A549 (cell line): ENCODE data around the gene CD164. TPM values are rescaled to one million over a fixed set of nuclear protein-coding genes. Genes with fewer than 3 reads are reported as not detected.

Source experiments
- ATAC-seq, 2 experiments: fragments of 200-7000 bp in 1 of 2; fragments of >200 bp in 1 of 2; cut with Nextera tagmentation in 1 of 2; cut with Tn5 transposase in 1 of 2; 3 replicates each; pipeline versions ENCODE4 v1.8.0 to v1.9.1; 2018 to 2020; ENCODE audit warnings: mild to moderate bottlenecking in 1 of 2, moderate library complexity in 1 of 2
- CTCF ChIA-PET: fragments of 300-600 bp; sonication (Branson Sonifier 250); formaldehyde crosslinking; extraction: SDS; loops from one replicate; lab custom pipeline; 2021; ENCODE audit warnings: antibody characterized with exemption, inconsistent platforms; lab: Yijun Ruan, JAX
- POLR2A ChIA-PET: fragments of 350-600 bp; formaldehyde crosslinking; extraction: SDS; loops from one replicate; lab custom pipeline; 2021; ENCODE audit warnings: antibody characterized with exemption, inconsistent platforms; lab: Yijun Ruan, JAX
- DNase-seq, 2 experiments: peaks; one replicate each; pipeline versions ENCODE4 v3.0.0 to v3.0.0-alpha.2; 2011 to 2016; ENCODE audit warnings: low read depth in 1 of 2, low spot score in 1 of 2
- FAIRE-seq: peaks from 2 replicates; lab custom pipeline; 2011; peaks lifted over from hg19 to GRCh38; lab: Jason Lieb, UNC
- H3K27ac ChIP-seq, 2 experiments: fragments of >200 bp; sonication (Bioruptor Twin); formaldehyde crosslinking; 3 replicates each; pipeline ENCODE4 v1.5.1; 2016 to 2017
- H3K4me1 ChIP-seq: fragments of >200 bp; sonication (Bioruptor Twin); formaldehyde crosslinking; 3 replicates; pipeline ENCODE4 v1.6.1; 2016
- H3K4me2 ChIP-seq: fragments of >200 bp; sonication (Bioruptor Twin); formaldehyde crosslinking; 3 replicates; pipeline ENCODE4 v1.6.1; 2016
- H3K4me3 ChIP-seq: fragments of >200 bp; sonication (Bioruptor Twin); formaldehyde crosslinking; 3 replicates; pipeline ENCODE4 v1.5.1; 2016
- H3K9me3 ChIP-seq: fragments of >200 bp; sonication (Bioruptor Twin); formaldehyde crosslinking; 3 replicates; pipeline ENCODE4 v1.6.1; 2016
- BCL3 ChIP-seq: fragments of >200 bp; sonication (Bioruptor Twin); formaldehyde crosslinking; IDR thresholded peaks from 3 replicates; pipeline ENCODE4 v1.6.1; 2016
- CEBPB ChIP-seq, 2 experiments: fragments of >200 bp in 1 of 2; sonication (Bioruptor Twin) in 1 of 2; formaldehyde crosslinking in 1 of 2; IDR thresholded peaks; 2 replicates each; pipeline ENCODE4 v1.6.1; 2012 to 2016
- EHF ChIP-seq: fragments of 250-450 bp; sonication (Bioruptor Pico); IDR thresholded peaks from 2 replicates; pipeline ENCODE4 v1.5.0; 2020; ENCODE audit warnings: mild to moderate bottlenecking
- ESRRA ChIP-seq: fragments of 150-350 bp; IDR thresholded peaks from 2 replicates; pipeline ENCODE4 v1.6.1; 2014; ENCODE audit warnings: mild to moderate bottlenecking, low read length, borderline replicate concordance
- FOSL2 ChIP-seq, 2 experiments: fragments of 450-650 bp in 1 of 2; fragments of >200 bp in 1 of 2; sonication (Bioruptor Twin) in 1 of 2; formaldehyde crosslinking; IDR thresholded peaks; 2 replicates each; pipeline versions ENCODE4 v1.5.0 to v1.6.1; 2016 to 2020; ENCODE audit warnings: mild to moderate bottlenecking in 1 of 2, moderate library complexity in 1 of 2
- FOXS1 ChIP-seq: fragments of 250-450 bp; sonication (Bioruptor Pico); IDR thresholded peaks from 2 replicates; pipeline ENCODE4 v1.5.0; 2020; ENCODE audit warnings: mild to moderate bottlenecking, moderate library complexity
- HDAC2 ChIP-seq: fragments of 200-600 bp; sonication (generic); IDR thresholded peaks from 2 replicates; pipeline ENCODE4 v1.6.1; 2016
- HEYL ChIP-seq: fragments of 250-450 bp; sonication (Bioruptor Pico); IDR thresholded peaks from 2 replicates; pipeline ENCODE4 v1.8.0; 2021; ENCODE audit warnings: mild to moderate bottlenecking, moderate library complexity
- HOXB13 ChIP-seq: fragments of 250-450 bp; sonication (Bioruptor Pico); IDR thresholded peaks from 2 replicates; pipeline ENCODE4 v1.5.0; 2020; ENCODE audit warnings: low read depth, mild to moderate bottlenecking, moderate library complexity
- JUN ChIP-seq, 2 experiments: fragments of >200 bp; sonication (Bioruptor Twin); formaldehyde crosslinking; IDR thresholded peaks; 2 replicates in 1 of 2; 3 replicates in 1 of 2; pipeline ENCODE4 v1.6.1; 2016 to 2017
- MAZ ChIP-seq: fragments of 150-350 bp; IDR thresholded peaks from 2 replicates; pipeline ENCODE4 v1.6.1; 2014; ENCODE audit warnings: antibody characterized with exemption, low read depth, low read length, borderline replicate concordance
- MYC ChIP-seq: IDR thresholded peaks from 2 replicates; pipeline ENCODE4 v1.6.1; 2012; ENCODE audit warnings: mild to moderate bottlenecking, inconsistent platforms, low read length, improper control_type of control experiment, borderline replicate concordance
- NR3C1 ChIP-seq: fragments of >200 bp; sonication (Bioruptor Twin); formaldehyde crosslinking; IDR thresholded peaks from 3 replicates; pipeline ENCODE4 v1.6.1; 2017
- POLR2A ChIP-seq: IDR thresholded peaks from 2 replicates; pipeline ENCODE4 v1.6.1; 2012; ENCODE audit warnings: mild to moderate bottlenecking, low read length
- RCOR1 ChIP-seq: fragments of 150-350 bp; IDR thresholded peaks from 2 replicates; pipeline ENCODE4 v1.6.1; 2014; ENCODE audit warnings: antibody characterized with exemption, low read length, low read depth
- SREBF2 ChIP-seq: fragments of 450-650 bp; IDR thresholded peaks from 2 replicates; pipeline ENCODE4 v1.6.1; 2014; ENCODE audit warnings: mild to moderate bottlenecking, moderate library complexity
- TFCP2L1 ChIP-seq: fragments of 250-450 bp; sonication (Bioruptor Pico); IDR thresholded peaks from 2 replicates; pipeline ENCODE4 v1.5.0; 2021; ENCODE audit warnings: mild to moderate bottlenecking
- ZFP36 ChIP-seq: fragments of 450-650 bp; IDR thresholded peaks from 2 replicates; pipeline ENCODE4 v1.6.1; 2014; ENCODE audit warnings: borderline replicate concordance; ENCODE audit not compliant: partially characterized antibody
- WGBS: methylation state at CpG from one replicate; pipeline ENCODE4 v1.1.6; 2017; ENCODE audit errors: missing lambda C conversion rate; 5-methylcytosine and 5-hydroxymethylcytosine counted together
- polyA plus RNA-seq, 4 experiments: library from polyadenylated mRNA; depleted of rRNA in 3 of 4; stranded (reverse); fragments of >200 nt; fragmentation: RNase III in 1 of 4; extraction: RNeasy Plus Mini Kit Qiagen cat#74134 plus additional on column Dnase treatment in 1 of 4; gene quantifications; 2 replicates in 3 of 4; 3 replicates in 1 of 4; pipeline ENCODE4 v1.2.3, GENCODE V29; 2011 to 2017

CD164 gene
- polyA plus RNA-seq, 2 of the 4 experiments (the other 2 are of a cell fraction), result 91.1 to 174 TPM

- Histone ChIP-seq H3K9me3 (no peaks in the 10 kb centered on the region), H3K4me3 (no peak overlapping the region), H3K27ac (no peak overlapping the region), H3K4me1 (no peaks in the 10 kb centered on the region), H3K4me2 (no peak overlapping the region)
- ChIA-PET CTCF (no interaction called here), POLR2A (no interaction called here)
- 94% methylated on average over 5 of the region's 5 CpGs for WGBS
- FAIRE-seq, result no peak
- TF ChIP-seq EHF (CRISPR knock-in tag) (no peak), TFCP2L1 (no peak), MYC (no peak), POLR2A (no peak), FOXS1 (CRISPR knock-in tag) (no peak), RCOR1 (no peak), BCL3 (no peak), HOXB13 (CRISPR knock-in tag) (no peak), FOSL2 (IDR thresholded peaks at IDR 0.05) (no peak), FOSL2 (CRISPR knock-in tag; IDR thresholded peaks at IDR 0.05) (no peak), MAZ (no peak), CEBPB (IDR thresholded peaks at IDR 0.05) (no peak), HEYL (CRISPR knock-in tag) (no peak), HDAC2 (no peak), ZFP36 (no peak), SREBF2 (no peak), NR3C1 (no peak), ESRRA (no peak), JUN (IDR thresholded peaks at IDR 0.05) (no peak)
- no peak for ATAC-seq
- DNase-seq, result no peak
Observed at GRCh38 chr6:109316909-109317308, 65.4 kb downstream of the CD164 start.

Other genes with a start within 250 kb of the CD164 start
- 4.4 and 5.0 TPM in 2 replicates for gene PPIL6, start 58.2 kb upstream of the CD164 start, polyA plus RNA-seq (2011; rRNA removed)
- 1.6 to 2.7 TPM (median 2.0 TPM) in 3 replicates for gene PPIL6, start 58.2 kb upstream of the CD164 start, polyA plus RNA-seq (2017; fragmentation: RNase III; extraction: RNeasy Plus Mini Kit Qiagen cat#74134 plus additional on column Dnase treatment)
- 9.6 and 13.1 TPM in 2 replicates for gene SMPD2, start 58.3 kb upstream of the CD164 start, polyA plus RNA-seq (2011; rRNA removed)
- gene SMPD2, start 58.3 kb upstream of the CD164 start, polyA plus RNA-seq (2017; fragmentation: RNase III; extraction: RNeasy Plus Mini Kit Qiagen cat#74134 plus additional on column Dnase treatment), result 10.0 to 10.7 TPM (median 10.6 TPM) in 3 replicates
- 14.1 and 14.9 TPM in 2 replicates for gene MICAL1, start 73.3 kb upstream of the CD164 start, polyA plus RNA-seq (2011; rRNA removed)
- gene MICAL1, start 73.3 kb upstream of the CD164 start, polyA plus RNA-seq (2017; fragmentation: RNase III; extraction: RNeasy Plus Mini Kit Qiagen cat#74134 plus additional on column Dnase treatment), result 13.4 to 20.3 TPM (median 16.9 TPM) in 3 replicates
- 5.2 and 5.4 TPM in 2 replicates for gene ZBTB24, start 100.8 kb upstream of the CD164 start, polyA plus RNA-seq (2011; rRNA removed)
- gene ZBTB24, start 100.8 kb upstream of the CD164 start, polyA plus RNA-seq (2017; fragmentation: RNase III; extraction: RNeasy Plus Mini Kit Qiagen cat#74134 plus additional on column Dnase treatment), result 4.3 to 4.5 TPM (median 4.5 TPM) in 3 replicates